ENCODE results near the gene SLC6A17. TPM values are rescaled to one million over a fixed set of nuclear protein-coding genes. Genes with fewer than 3 reads are reported as not detected.
A peak's percentile ranks its signal among the peaks of the same experiment; 100 is the strongest.

SLC6A17 gene
- total RNA-seq, 1 donor, result 0.90 TPM

DNA sequence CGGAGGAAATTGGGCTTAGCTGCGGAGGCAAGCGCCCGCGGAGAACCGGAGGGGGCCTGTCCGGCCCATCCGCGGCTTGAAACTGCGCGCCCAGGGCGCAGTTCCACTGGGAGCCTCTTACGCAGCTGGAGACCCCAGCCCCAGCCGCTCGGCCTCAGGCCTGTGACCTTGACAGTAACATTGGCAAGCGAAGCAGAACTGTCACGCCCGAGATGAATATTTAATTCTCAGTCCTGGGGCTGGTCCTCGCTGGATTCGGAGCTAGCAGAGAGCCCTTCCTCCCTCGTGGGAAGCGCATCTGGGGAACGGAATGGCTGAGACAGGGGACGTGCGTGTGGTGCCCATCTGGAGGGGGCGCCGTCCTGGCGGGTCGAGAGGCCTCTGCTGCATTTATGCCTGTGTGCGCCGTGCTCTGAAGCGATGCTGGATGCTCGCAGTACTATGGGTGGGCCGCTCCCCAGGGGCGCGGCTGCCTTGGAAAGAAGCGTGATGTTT lies 928 bp downstream of the SLC6A17 start:
- H3K4me3 ChIP-seq (ENCODE audit: low read depth, low read length), result peak overlapping the region; percentile 54
- no peak for DNase-seq (ENCODE audit: low read depth)
- TF ChIP-seq, protein P1, sequence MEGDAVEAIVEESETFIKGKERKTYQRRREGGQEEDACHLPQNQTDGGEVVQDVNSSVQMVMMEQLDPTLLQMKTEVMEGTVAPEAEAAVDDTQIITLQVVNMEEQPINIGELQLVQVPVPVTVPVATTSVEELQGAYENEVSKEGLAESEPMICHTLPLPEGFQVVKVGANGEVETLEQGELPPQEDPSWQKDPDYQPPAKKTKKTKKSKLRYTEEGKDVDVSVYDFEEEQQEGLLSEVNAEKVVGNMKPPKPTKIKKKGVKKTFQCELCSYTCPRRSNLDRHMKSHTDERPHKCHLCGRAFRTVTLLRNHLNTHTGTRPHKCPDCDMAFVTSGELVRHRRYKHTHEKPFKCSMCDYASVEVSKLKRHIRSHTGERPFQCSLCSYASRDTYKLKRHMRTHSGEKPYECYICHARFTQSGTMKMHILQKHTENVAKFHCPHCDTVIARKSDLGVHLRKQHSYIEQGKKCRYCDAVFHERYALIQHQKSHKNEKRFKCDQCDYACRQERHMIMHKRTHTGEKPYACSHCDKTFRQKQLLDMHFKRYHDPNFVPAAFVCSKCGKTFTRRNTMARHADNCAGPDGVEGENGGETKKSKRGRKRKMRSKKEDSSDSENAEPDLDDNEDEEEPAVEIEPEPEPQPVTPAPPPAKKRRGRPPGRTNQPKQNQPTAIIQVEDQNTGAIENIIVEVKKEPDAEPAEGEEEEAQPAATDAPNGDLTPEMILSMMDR (IDR thresholded peaks at IDR 0.05; ENCODE audit: insufficient read depth, low read length), result no peak

DNA sequence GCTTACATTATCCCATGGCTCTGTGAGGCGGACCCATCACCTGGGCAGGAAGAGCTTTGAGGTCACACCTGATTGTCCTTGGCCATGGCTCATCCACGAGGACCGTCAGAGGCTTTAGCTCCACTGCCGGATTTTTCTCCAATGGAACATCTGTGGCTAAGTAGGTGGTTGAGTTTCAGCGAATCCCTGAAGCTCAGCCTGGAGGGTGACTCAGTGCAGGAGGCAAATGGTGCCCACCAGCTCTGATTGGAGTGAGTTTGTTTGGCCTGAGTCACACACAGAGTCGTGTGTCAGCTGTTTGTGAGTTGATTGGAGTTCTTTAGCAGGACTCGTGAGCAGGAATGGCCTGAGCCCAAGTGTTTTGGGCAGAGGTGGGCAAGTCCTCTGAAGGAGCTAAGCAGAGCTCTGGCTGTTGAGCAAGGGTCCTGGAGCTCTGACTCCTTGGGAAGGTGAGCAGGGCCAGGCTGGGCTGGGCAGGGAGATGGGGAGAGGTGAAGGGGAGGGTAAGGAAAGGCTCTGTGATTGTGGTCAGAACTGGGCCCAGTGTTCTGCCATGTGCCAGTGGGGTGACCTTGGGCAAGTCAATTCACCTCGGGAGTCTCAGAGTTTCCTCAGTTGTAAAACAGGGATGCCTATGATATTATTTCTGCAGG lies 2.0 kb downstream of the SLC6A17 start:
- H3K4me3 ChIP-seq (ENCODE audit: low read depth, low read length), result no peak overlapping the region
- DNase-seq (ENCODE audit: low read depth), result peak; percentile 29
- TF ChIP-seq, protein P1 (IDR thresholded peaks at IDR 0.05; ENCODE audit: insufficient read depth, low read length), result no peak

DNA sequence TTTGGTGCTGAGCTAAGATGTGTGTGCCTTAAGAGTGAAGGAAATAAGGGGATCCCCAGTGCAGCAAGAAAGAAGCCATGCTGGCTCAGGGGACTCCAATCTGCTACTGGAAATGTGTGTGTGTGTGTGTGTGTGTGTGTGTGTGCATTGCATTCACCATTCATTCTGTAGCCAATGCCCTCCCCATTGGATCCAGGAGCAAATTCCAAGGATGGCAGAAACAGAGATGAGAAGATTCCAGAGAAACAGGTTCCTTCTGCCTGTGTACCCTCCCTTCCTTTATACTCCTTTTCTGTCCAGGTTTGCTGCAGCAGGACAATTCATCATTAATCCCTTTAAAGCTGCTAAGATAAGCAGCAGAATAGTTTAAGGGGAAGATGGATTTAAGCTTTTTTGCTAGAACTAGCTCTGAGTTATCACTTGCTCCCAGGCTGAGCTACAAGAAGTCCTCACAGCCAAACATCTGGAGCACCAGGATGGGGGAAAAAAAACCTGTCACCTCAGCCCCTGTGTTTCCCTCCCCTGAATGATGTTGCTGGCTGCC lies 3.2 kb downstream of the SLC6A17 start:
- DNase-seq (ENCODE audit: low read depth), result no peak

GRCh38 chr1:110155878-110156522 lies 5.7 kb downstream of the SLC6A17 start:
- H3K4me3 ChIP-seq (ENCODE audit: low read depth, low read length), result no peak overlapping the region
- DNase-seq (ENCODE audit: low read depth), result peak; percentile 70
- TF ChIP-seq, protein P1 (IDR thresholded peaks at IDR 0.05; ENCODE audit: insufficient read depth, low read length), result peak; percentile 11

More for the DNA sequence above, 3.2 kb downstream of the SLC6A17 start:
- TF ChIP-seq, protein P1 (IDR thresholded peaks at IDR 0.05; ENCODE audit: insufficient read depth, low read length), result no peak
- H3K4me3 ChIP-seq (ENCODE audit: low read depth, low read length), result no peak overlapping the region

DNA sequence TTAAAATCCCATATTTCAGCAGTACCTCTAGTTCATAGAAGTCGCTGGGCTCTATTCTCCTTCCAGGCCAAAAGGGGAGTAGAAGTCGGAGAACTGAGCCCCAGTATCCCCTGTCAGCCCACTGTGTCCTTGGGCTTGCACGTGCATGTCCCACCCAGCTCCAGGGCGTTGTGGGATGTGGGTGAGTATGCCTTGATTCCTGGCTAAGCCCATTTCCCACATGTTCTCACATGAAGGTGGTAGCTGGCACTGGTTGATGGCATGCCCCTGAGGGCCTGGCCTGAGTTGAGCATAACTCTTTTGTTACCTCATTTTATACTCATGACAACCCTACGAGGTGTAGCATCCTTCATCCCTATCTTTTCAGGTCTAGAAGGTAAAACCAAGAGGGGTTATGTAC lies 8.0 kb downstream of the SLC6A17 start:
- DNase-seq (ENCODE audit: low read depth), result no peak
- TF ChIP-seq, protein P1 (IDR thresholded peaks at IDR 0.05; ENCODE audit: insufficient read depth, low read length), result no peak
- no peak overlapping the region for H3K4me3 ChIP-seq (ENCODE audit: low read depth, low read length)

GRCh38 chr1:110159168-110159567 lies 8.9 kb downstream of the SLC6A17 start:
- TF ChIP-seq, protein P1 (IDR thresholded peaks at IDR 0.05; ENCODE audit: insufficient read depth, low read length), result no peak
- DNase-seq (ENCODE audit: low read depth), result no peak
- H3K4me3 ChIP-seq (ENCODE audit: low read depth, low read length), result no peak overlapping the region
